Measurements from ENCODE around the gene CDH6.

CDH6 gene

DNA sequence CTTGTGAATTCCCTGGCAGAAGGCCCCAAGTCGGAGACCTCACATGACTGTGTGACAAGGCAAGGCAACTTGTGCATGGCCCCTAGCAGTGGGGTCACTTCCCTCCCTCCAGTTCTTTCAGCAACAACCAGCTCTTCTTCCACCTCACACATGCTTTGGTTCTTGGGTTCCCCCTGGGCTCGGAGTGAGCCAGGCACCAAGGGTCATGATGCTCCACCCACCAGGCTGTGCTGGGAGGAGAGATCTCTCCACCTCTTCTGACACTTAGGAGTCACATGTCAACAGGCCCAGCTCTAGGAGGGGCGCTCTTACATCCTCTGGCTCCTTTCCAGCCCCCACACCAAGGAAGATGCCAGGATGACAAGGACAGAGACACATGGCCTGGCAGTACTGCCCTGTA lies 56.7 kb downstream of the CDH6 start:
- no peak for DNase-seq (ENCODE audit: low read depth in 2 of 2)

DNA sequence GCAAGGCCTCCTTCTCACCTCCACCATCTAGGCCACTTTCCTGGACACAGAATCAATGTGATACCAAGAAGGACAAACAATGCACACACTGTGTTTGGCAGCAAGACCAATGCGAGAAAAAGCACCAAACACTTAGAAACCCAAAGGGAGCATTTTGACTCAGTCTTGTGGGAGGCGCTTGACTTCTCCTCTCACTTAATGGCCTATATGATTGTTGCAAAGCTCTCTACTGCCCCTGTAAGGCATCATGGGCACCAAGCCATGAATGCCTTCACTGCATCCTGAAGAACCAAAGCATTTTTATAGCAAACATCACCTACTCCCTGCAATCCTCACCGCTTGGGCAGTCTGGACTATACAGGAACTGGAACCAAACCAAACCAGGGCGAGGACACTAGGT lies 57.5 kb downstream of the CDH6 start:
- no peak for DNase-seq (ENCODE audit: low read depth in 2 of 2)

DNA sequence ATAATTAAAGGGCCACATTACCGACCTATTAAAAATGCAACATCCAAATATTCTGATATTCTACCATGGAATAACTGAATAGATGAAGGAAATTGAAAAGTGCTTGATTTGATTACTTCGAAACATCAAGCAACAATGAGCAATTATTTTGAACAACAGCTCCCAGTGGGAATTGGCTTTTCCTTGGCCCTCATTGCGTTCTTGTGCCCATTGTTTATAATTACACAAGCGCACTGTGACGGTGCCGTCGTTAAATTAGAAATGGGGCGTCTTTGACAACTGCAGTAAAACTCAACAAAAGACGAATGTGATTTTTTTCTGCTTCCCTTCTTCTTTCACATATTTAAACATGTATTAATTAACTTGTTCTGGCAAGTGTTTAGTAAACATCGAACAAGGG lies 61.6 kb downstream of the CDH6 start:
- DNase-seq (ENCODE audit: low read depth in 2 of 2) = no peak

DNA sequence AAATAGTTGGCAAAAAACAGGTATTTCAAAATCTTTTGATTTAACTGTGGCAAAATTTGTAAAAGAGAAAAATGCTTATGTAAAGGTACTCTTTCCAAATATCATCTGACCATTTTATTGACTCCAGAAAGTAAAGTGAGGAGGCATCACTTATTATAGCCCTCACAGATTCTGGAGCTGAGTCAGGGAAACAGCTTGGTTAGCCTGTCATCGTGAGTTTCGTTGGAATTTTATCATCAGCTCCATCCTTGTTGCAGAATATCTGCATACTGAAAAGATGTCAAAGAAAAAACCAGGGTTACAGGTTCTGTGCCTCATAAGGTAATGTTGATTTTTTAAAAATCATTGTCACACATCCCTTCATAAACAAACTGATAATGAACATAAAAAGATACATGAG lies 74.8 kb downstream of the CDH6 start:
- no peak for DNase-seq (ENCODE audit: low read depth in 2 of 2)

DNA sequence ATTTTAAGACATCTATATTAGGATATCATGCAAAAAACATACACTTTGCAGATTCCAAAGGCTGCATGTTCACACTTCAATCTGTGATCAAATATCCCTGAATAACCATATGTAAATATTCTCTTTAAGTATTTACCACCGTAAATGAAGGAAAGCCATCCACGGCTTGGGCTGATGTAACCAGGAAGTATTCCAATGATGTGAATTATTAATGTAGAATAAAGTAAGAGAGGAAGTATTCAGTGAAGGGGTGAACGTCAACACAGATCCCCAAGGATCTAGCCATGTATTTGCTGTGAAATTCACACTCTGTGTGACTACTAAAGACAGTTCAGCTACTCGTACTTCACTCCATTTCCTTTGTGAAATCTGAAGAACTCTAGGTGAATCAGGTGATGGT lies 75.2 kb downstream of the CDH6 start:
- DNase-seq (ENCODE audit: low read depth in 2 of 2) = no peak

DNA sequence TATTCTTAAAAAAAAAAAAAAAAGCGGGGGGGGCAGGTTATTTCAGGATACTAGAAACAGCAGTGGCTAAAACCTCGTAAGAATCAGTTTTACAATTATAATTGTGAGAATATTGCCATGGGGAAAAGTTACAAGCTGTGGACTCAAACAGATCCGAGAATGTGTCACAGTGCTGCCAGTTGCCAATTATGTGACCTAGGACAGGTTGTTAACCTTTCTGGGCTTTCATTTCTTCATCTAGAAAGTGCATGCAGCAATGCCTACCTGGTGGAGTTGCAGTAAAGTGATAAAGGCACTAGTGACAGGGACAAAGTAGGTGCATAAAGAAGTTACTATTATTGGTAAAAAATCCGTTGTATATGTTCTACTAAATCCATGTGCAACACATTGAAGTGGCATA lies 75.8 kb downstream of the CDH6 start:
- no peak for DNase-seq (ENCODE audit: low read depth in 2 of 2)

DNA sequence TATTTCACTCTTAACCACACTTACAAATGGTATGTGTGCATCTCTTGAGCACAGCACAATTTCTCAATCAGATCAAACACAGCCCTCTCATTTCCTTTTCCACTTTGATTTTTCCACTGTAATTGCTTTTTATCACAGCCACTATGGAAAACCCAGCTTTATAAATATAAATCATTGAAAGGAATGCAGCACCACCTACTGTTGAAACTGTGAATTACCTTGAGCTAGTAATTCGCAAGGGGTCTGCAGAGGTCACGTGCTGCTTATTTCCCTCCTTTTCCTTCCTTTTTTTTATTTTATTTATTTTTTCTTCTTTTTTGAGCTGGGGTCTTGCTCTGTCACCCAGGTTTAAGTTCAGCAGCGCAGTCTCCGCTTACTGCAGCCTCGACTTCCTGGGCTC lies 76.9 kb downstream of the CDH6 start:
- no peak for DNase-seq (ENCODE audit: low read depth in 2 of 2)

DNA sequence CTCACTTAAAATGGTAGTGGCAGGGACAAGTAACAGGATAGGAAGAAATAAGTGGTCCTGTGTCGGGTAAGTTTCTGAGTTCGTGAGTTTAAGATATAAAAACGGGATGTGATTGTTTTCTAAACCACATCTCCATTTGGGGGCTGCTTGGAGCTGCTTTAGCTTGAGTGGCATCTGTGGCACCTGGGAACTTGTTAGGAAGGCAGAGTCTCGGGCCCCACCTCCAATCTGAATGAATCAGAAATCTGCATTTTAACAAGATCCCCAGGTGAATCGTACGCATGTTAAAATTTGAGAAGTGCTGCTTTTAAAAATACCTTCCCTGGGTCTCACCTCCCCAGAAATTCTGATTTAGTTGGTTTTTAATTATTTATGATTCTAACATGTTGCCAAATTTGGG lies 78.1 kb downstream of the CDH6 start:
- no peak for DNase-seq (ENCODE audit: low read depth in 2 of 2)

DNA sequence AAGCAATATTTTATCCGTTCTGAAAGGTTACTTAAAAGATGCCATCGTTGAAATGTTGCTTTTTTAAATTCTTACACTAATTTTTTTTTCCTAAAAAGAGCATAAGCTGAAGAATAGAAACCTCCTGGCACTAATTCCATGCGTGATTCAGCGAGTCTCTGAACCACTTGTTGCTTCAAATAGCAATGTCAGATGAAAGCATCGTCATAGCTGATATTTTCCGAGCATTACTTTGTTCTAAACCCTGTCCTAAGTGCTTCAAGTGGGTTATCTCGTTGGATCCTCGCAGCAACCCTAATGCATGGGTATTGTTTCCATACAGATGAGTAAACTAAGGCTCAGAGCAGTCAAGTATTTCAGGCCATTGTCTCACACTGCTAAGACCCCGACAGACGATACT lies 79.7 kb downstream of the CDH6 start:
- no peak for DNase-seq (ENCODE audit: low read depth in 2 of 2)

DNA sequence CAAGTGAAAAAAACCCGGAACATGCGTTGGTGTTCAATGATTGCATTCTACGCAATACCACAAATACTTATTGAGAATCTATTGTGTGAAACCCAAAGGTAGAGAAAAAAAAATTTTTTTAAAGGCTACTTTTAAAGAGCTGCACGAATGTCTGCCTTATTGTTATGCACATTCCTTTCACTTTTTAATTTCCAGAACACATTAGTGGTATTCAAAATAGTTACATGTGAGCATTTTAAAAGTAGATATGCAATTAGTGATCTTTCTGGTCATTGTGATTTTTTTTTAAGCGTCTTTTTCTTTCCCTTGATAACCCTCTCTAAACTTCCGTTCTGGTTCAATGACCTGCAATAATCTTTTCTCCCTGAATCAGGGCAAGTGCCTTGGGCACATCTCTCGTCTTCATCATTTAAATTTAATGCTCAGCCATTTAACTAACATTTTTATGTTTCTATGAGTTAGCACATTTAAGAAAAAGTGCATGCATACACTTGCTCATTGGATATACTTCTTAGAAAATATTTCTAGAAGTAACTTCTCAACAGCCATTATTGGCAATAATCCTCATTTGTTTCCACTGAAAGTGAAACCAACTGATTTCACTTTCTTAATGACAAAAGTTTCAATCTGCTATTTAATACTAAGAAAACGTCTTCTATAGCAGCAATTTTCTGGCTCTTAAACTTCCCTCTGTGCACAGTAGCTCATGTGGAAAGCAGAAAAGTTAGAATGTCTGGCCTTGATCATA lies 80.3 kb downstream of the CDH6 start:
- DNase-seq (ENCODE audit: low read depth in 2 of 2) = no peak

DNA sequence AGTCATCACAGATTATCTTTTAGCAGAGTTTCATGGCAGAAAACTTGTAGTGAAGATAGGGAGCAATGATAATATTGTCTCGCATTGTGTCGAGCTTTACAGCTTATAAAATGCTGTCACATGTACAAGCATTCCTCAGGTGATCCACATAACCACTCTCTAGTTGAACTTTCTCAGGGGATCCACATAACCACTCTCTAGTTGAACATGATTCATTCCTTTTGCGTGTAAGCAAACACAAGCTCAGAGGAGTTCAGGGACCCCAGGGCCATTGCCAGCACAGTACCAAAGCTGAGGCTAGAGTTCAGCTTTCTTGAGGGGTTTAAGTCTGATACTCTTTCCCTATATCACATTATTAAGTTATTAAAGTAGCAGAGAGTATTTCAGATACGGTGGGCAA lies 86.7 kb downstream of the CDH6 start:
- no peak for DNase-seq (ENCODE audit: low read depth in 2 of 2)

DNA sequence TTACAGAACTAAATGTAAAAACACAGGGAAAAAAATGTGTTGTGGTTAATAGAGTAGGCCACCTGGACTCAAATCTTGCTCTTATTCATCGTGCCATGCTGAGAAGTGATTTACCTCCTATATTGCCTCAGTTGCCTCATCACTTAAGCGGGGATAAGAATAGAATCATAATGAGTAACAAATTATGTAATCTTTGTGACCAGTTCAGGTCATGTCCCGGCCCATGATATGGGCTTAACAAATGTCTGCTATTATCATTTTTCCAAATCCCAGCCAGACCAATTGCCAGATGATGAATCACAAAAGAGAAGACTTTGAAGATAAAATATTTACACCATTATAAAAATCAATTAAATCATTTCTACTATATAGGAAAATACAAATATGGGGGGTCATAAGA lies 89.8 kb downstream of the CDH6 start:
- DNase-seq (ENCODE audit: low read depth in 2 of 2) = no peak

DNA sequence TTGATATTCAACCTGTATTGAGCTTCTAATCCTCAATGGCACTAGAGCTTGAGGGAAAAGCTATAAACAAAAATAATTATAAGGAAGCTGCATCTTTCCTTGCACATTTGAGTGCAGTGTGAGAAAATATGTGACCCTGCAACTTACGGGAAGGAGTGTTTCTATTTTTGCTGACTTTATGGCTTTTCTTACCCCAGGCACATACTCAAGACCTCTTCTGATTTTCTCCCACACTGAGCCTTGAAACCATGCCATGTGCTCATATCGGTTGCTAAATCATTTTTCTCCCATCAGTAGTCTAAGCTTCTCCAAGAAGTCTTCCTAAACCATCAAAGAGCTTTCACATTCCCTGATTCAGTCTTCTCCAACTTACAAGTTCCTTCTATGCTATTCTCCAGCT lies 91.5 kb downstream of the CDH6 start:
- no peak for DNase-seq (ENCODE audit: low read depth in 2 of 2)

DNA sequence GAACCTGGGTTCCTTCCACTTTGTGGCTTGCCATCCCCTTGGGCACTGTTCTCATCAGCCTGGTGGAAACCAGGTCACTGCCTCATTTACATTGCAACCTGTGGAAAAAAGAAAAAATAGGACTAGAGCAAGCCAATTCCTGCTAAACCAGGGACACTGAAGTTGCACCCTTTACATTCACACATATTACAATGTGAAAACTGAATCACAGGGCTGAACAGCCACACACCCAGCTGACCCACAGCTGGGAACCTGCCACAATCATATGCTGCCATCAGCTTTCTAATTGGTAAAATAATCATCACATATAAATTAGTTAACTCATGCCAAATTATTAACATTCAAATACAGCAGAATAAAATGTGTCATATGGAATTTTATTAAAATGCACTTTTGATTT lies 94.5 kb downstream of the CDH6 start:
- DNase-seq (ENCODE audit: low read depth in 2 of 2) = no peak

DNA sequence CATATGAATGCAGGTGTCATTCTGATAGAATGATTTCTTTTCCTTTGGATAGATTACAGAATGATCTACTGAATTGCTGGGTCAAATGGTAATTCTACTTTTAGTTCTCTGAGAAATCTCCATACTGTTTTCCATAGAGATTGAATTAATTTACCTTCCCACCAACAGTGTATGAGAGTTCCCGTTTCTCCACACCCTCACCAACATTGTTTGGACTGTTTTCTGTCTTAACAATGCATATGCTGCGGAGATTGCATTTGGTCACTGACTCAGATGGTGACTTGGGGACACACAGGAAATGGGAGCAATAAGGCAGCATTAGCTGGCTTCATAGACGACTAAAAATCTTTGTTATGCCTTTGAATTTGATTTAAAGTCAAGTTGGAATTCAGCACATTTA lies 95.9 kb downstream of the CDH6 start:
- DNase-seq (ENCODE audit: low read depth in 2 of 2) = no peak

DNA sequence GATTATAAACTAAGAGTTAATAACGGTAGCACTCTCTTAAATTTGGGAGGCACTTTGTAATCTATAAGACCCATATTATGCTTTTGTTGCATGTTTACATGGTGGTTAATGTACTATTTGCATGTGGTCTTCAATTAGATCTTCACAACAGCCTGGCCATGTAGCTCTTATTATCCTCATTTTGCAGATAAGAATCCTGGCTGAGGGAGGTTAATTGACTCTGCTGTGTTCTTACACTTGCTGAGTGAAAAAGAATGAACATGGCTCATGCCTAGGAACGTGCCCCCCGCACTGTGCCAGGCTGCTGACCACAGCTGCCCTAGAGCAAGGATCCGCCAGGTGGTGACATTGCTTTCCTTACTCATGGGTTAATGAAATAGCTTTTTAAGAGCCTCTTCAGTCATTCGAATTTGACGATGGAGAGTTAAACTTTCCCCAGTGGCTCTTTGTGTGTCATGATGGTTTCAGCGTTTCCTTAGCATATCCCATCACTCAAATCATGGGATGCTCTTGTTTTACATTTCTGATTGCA lies 97.9 kb downstream of the CDH6 start:
- DNase-seq (ENCODE audit: low read depth in 2 of 2) = no peak

DNA sequence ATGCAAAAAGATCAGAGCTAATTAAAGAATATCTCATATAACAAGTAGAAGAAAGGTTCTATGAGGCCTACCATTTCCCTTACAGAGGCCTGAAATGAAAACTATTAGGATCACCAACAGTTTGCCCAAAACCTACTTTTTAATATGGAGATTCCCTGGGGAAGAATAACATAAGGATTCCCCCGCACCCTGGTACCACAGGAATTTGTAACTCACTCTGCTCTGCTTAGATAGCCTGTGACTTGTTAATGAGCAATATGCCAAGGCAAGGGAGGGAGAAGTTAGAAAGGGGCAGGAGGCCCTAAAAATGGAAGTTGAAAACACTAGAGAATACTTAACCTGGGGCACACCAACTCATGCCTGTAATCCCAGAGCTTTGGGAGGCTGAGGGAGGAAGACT lies 107.0 kb downstream of the CDH6 start:
- no peak for DNase-seq (ENCODE audit: low read depth in 2 of 2)

DNA sequence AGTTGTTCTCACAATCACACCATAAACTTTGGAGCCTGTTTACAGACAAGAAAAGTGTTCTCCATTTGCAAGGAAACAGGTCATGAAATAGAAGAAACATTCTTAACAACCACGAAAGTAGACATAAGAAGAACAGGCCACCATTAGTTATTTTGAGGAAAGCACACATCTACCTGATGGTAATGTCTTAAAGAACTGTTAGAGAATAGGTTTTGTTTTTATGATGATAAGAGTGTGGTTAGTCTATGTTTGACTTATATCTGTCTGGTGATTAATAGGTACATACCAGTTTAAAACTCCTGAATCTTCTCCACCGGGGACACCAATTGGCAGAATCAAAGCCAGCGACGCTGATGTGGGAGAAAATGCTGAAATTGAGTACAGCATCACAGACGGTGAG lies 108.3 kb downstream of the CDH6 start:
- no peak for DNase-seq (ENCODE audit: low read depth in 2 of 2)

DNA sequence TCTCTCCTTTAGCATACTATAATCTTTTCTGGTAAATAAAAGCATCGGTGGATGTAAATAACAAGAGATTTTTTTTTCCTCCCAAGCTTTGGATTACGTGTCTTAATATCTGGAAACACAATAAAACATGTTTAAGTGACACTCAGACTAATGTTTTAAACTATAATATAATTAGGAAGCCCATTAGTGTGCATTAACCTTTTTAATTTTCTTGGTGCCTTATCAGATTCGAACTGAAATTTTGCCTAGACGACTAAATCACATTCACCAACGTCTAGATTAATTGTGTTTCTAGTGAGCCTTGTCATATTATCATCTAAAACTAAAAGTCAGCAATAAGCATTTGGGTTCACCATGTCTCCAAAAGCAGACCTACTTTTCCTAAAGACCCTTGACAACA lies 110.2 kb downstream of the CDH6 start:
- DNase-seq (ENCODE audit: low read depth in 2 of 2) = no peak

DNA sequence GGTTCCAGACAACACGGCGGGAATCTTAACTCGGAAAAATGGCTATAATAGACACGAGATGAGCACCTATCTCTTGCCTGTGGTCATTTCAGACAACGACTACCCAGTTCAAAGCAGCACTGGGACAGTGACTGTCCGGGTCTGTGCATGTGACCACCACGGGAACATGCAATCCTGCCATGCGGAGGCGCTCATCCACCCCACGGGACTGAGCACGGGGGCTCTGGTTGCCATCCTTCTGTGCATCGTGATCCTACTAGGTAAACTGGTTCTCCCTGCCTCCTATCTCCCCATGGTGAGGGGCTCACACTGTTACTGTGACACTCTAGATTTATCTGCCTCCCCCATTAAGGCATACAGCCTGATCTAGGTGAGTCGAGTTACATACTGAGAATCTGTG lies 124.2 kb downstream of the CDH6 start:
- no peak for DNase-seq (ENCODE audit: low read depth in 2 of 2)

DNA sequence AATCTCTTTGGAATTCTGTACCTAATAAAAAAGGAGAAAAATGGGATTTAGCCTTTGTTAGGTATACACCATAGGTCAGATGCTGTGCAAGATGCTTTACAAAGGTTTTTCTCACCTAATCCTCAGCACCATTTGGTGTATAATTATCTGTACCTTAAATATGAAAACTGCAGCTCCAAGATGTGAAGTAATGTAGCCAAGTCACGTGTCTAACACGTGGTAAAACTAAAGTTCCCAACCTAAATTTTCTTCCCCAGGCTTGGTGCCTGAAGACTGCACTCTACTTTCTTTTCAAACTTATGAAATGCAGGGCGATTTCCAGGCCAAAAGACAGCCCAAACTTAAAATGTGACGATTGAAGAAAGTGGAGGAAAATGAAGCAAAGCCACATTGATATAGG lies 125.8 kb downstream of the CDH6 start:
- no peak for DNase-seq (ENCODE audit: low read depth in 2 of 2)

DNA sequence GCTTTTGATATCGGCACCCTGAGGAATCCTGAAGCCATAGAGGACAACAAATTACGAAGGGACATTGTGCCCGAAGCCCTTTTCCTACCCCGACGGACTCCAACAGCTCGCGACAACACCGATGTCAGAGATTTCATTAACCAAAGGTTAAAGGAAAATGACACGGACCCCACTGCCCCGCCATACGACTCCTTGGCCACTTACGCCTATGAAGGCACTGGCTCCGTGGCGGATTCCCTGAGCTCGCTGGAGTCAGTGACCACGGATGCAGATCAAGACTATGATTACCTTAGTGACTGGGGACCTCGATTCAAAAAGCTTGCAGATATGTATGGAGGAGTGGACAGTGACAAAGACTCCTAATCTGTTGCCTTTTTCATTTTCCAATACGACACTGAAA lies 129.5 kb downstream of the CDH6 start:
- DNase-seq (ENCODE audit: low read depth in 2 of 2) = no peak

DNA sequence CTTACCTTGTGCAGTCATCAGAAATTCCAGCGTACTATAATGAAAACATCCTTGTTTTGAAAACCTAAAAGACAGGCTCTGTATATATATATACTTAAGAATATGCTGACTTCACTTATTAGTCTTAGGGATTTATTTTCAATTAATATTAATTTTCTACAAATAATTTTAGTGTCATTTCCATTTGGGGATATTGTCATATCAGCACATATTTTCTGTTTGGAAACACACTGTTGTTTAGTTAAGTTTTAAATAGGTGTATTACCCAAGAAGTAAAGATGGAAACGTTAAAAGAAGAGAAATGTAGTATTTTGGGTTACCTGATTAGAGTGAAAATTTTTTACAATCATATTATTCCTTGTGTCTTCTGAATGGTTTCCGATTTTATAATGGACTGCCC lies 131.4 kb downstream of the CDH6 start:
- no peak for DNase-seq (ENCODE audit: low read depth in 2 of 2)

DNA sequence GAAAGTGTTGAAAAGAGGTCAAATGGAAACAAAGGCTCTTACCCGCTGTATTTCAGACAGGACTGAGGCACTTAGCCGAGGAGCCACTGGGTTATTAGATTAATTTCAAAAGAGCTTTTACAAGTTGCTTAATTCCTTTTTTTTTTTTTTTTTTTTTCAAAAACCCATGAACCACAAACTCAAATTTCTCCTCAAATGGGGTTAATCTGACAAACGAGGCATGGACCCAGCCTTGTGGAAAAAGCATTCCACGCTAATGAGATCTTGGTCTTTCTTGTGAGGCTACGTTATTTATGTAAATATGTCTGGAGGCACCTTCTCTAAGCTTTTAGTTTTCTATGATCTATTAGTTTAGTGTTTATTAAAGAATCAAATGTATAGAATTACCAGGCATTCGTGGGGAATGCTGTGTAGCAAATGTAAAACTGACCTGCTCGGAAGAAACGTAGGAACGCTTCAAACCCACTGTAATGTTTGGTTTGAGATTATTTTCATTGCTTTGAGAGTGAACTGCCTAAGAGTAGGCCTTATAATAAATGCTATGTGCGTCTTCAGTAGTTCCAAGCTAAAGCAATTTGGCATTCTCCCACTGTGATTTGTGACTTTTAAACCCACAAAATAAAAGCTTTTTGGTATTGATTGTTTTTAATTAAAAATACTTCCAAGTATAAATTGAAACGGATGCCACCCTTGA lies 134.7 kb downstream of the CDH6 start:
- no peak for DNase-seq (ENCODE audit: low read depth in 2 of 2)

All from stimulated activated CD4-positive, alpha-beta T cell treated with anti-CD3 and anti-CD28 coated beads, Interleukin-1b, Interleukin-23, amount 100 ng/mL, for 4 hours (primary cell).